ENCODE measurements around the gene WNT9A.

- TF ChIP-seq CTCF (IDR thresholded peaks at IDR 0.05), result no peak
- TF ChIP-seq POLR2A (IDR thresholded peaks at IDR 0.05), result no peak
Observed at GRCh38 chr1:227880342-227880924, 67.3 kb downstream of the WNT9A start.
